Inferior parietal cortex (tissue), 1 donor: ENCODE measurements around the gene SLC4A4.
A peak's percentile ranks its signal among the peaks of the same experiment; 100 is the strongest.
"Not testable (repeated sequence)": the region's sequence is repeated elsewhere in the genome, so short reads cannot be mapped to it uniquely, and the experiment has no call there.

ENCODE experiments used
- DNase-seq: peaks from one replicate; pipeline ENCODE4 v3.0.0-alpha.2; 2016; ENCODE audit errors: extremely low spot score

The SLC4A4 gene

DNA sequence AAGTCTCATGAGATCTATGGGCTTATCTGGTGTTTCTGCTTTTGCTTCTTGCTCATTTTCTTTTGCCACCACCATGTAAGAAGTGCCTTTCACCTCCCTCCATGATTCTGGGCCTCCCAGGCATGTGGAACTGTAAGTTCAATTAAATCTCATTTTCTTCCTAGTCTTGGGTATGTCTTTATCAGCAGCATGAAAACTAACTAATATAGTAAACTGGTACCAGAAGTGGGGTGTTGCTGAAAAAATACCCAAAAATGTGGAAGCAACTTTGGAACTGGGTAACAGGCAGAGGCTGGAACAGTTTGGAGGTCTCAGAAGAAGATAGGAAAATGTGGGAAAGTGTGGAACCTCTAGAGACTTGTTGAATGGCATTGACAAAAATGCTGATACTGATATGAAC lies 70.1 kb downstream of the SLC4A4 start:
- DNase-seq, result not testable (repeated sequence)

DNA sequence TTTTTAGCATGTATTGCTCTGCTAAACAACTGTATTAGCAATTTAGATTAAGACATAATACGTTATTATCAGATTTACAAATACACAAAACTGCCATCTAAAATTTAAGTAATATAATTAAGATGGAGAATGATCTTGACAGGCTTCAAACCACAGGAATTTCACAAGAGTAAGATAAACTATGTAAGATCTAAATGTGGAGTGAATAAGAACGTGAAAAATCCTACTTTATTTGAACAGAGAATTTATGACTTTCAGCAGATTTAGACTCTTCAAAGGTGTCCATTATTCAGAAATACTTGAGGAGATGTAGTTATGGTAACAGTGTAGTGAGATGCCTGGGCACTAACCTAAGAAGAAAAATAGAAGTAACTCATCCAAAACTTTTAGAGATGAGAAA lies 73.2 kb downstream of the SLC4A4 start:
- no peak for DNase-seq

GRCh38 chr4:71415491-71415890 lies 76.7 kb downstream of the SLC4A4 start:
- DNase-seq, result no peak

- no peak for DNase-seq
Measured at GRCh38 chr4:71417150-71417549, 78.3 kb downstream of the SLC4A4 start.

- DNase-seq, result no peak
Measured at GRCh38 chr4:71426381-71427042, 87.7 kb downstream of the SLC4A4 start.

- no peak for DNase-seq
Measured at GRCh38 chr4:71429106-71429505, 90.3 kb downstream of the SLC4A4 start.

GRCh38 chr4:71429962-71430361 lies 91.1 kb downstream of the SLC4A4 start:
- no peak for DNase-seq

GRCh38 chr4:71430609-71431008 lies 91.8 kb downstream of the SLC4A4 start:
- no peak for DNase-seq

DNA sequence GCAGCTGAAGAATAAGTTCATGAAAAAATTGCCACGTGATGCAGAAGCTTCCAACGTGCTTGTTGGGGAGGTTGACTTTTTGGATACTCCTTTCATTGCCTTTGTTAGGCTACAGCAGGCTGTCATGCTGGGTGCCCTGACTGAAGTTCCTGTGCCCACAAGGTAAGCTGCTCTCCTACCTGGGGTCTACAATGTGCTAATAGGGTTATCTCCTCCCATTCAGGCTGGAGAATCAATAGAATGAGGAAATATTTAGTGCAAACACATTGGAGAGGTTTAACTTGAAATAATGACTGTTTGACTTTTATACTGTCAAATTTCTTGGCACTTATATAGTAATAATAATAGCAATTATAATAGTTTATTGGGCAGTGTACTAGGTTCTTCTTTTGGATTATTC lies 101.8 kb downstream of the SLC4A4 start:
- no peak for DNase-seq

DNA sequence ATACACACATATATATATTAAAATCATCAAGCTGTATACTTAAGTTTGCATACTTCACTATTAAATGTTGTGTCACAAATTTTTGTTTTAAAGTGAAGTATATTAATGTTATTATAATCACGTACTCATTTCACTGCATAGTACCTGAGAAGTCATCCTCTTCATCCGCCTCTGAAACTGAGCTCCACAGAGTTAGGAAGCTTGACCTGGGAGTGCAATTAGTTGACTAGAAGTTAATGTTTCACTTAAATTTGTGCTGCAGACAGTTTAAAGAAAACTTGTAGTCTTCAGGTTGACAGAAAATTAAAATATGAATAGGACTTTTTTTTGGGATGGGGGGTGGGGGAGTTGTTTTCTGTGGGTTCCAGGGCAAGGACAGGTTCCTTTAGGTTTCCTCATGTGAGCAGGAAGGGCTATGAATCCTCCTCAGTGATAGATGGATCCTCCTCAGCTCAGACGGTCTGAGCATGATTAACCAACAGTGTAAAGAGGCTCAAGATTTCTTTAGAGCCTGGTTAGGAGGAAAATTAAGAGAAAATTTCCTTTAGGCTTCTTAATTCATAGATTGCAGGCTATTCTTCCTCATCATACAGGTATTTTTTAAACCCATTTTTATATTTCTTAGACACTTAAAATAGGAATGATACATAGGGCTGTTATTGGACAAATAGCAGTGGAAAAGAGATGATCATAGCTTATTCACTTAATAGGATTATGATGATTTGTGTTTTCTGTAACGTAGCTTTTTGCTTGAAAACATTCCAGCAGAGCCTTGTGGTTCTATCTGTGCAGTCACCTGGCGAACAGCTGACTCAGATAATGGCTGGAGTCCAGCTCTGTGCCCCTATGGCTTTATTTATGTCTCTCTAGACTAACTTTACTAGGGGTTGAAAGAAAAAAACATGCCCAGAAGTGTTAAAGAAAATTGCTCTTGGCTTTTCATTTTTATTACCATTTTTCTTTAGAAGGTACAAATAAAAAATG lies 102.7 kb downstream of the SLC4A4 start:
- no peak for DNase-seq

- no peak for DNase-seq
Measured at GRCh38 chr4:71442336-71442735, 103.5 kb downstream of the SLC4A4 start.

GRCh38 chr4:71444395-71444794 lies 105.6 kb downstream of the SLC4A4 start:
- no peak for DNase-seq

DNA sequence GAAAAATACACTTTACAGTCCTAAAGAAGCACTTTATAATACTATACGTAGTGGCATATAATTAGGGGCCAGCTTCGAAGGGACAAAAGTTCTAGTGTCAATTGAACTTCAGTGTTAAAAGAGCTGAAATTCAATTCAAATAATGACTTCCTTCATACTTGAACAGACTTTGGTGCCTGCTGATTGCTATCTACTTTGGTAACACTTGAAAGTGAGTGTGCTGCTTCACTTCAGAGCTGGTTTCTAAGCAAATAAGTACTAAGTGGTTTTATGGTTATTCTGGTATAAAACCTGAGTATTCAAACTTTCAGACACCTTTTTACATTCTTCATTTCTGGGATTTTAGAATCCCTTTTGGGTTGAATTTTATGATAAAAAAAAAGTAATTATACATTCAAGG lies 107.0 kb downstream of the SLC4A4 start:
- DNase-seq, result no peak

DNA sequence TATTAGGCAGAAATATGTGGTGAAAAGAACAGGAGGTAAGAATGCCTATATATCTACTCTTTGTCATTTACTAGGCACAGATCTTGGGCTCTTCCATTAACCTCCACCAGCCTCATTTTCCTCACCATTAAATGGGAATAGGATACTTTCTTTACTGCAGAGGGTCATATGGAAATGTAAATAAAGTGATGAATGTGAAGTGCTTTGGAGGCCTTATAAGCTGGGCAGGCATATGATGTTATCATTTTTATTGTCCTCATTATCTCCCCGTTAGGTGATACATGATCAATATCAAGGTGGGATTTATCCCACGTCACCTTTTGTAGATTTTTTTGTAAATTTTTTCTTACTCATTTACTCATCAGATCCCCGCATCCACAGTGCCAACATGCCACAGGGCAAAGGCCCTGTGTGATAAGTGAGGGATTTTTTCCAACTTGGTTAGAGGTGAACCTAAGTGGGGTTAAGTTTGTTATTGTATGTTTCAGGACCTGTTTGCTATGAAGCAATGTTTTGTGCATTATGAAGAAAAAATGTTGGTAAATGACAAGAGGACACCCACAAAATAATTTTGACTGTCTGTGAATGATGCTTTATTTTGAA lies 107.8 kb downstream of the SLC4A4 start:
- DNase-seq, result no peak

GRCh38 chr4:71449040-71449439 lies 110.2 kb downstream of the SLC4A4 start:
- no peak for DNase-seq

GRCh38 chr4:71449878-71450277 lies 111.1 kb downstream of the SLC4A4 start:
- no peak for DNase-seq

DNA sequence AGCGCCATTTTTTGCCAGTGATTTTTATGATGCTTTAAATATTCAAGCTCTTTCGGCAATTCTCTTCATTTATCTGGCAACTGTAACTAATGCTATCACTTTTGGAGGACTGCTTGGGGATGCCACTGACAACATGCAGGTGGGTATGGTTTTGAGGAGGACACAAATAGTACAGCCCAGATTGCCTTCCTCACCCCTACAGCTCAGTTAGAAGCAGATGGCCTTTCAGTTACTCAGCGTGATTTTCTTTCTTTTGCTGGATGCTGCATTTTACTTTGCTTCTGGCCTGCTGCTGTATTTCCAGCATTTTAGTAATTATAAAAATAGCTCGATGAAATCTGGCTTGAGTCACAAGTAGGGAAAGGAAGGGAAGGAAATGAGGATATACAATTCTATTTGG lies 114.7 kb downstream of the SLC4A4 start:
- peak; percentile 34 for DNase-seq

- peak; percentile 63 for DNase-seq
Measured at GRCh38 chr4:71456841-71457240, 118.0 kb downstream of the SLC4A4 start.

DNA sequence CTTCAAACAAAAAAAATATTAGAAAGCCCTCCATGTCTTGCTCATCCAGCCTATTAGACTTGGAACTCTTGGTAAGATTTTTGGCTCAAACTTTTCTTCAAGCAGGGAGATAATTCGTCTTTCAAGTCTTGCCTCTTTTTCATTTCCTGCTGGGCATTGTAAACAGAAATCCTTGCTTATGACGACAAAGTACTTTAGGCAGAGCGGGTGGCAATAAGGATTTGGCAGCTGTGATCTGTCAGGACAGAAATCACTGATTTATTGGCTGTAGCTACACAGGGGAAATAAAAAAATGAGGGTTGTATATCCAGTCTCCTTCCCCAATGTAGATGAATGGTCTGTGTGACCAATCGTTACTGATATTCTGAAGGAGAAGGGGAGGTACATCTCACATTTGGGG lies 121.6 kb downstream of the SLC4A4 start:
- DNase-seq, result no peak

DNA sequence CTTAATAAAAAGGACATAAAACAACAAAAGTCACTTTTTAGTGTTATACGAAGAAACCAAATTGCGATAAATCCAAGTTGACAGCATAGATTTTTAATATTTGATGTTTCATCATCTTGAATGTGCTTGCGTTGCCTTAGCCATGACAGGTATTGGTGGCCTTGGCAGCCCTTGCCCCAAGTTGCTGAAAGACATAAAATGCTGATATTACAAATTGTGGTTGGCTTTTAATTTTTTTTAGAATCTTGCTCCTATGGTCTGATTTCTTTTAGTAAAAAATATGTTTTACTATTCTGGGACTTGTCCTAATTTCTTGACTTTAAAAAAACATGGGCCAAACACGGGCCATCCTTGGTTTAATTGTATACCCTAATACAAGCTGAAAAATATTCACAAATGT lies 122.6 kb downstream of the SLC4A4 start:
- no peak for DNase-seq

GRCh38 chr4:71466775-71467174 lies 128.0 kb downstream of the SLC4A4 start:
- no peak for DNase-seq

- DNase-seq, result no peak
Measured at GRCh38 chr4:71468116-71468710, 129.4 kb downstream of the SLC4A4 start.
